ENCODE results near the gene PRIMPOL.

Gene PRIMPOL

GRCh38 chr4:184671101-184671500 is 21.6 kb downstream of the PRIMPOL start:
- Histone ChIP-seq H4K20me1 (ENCODE audit: control insufficient read depth, insufficient read depth, low read depth, low read length) (no peaks in the 10 kb centered on the region), H3F3A (ENCODE audit: control insufficient read depth, insufficient read depth) (no peaks in the 10 kb centered on the region), H3K4me1 (ENCODE audit: control insufficient read depth, low read length) (peaks cover 8% of the 10 kb centered on the region), H3K4me2 (ENCODE audit: low read length) (no peak overlapping the region), H3K27me3 (ENCODE audit: control insufficient read depth, low read length) (no peaks in the 10 kb centered on the region), H3K36me3 (ENCODE audit: control insufficient read depth, low read length) (peaks cover 44% of the 10 kb centered on the region), H3K4me3 (ENCODE audit: low read length) (no peak overlapping the region), H3K27ac (ENCODE audit: low read depth, low read length) (no peak overlapping the region), H3K9me3 (ENCODE audit: control insufficient read depth, insufficient read depth, low read length) (no peaks in the 10 kb centered on the region), H3K9me2 (replicated peaks; ENCODE audit: control insufficient read depth, low read length) (no peaks in the 10 kb centered on the region), H3K79me2 (ENCODE audit: control insufficient read depth, low read length) (no peaks in the 10 kb centered on the region)
- TF ChIP-seq CTCF (IDR thresholded peaks at IDR 0.05; ENCODE audit: low read depth, low read length, poor library complexity, severe bottlenecking) (no peak), EZH2phosphoT487 (IDR thresholded peaks at IDR 0.05; ENCODE audit: borderline replicate concordance, low read length) (no peak)

- Histone ChIP-seq H3K9me3 (ENCODE audit: control insufficient read depth, insufficient read depth, low read length) (no peaks in the 10 kb centered on the region), H4K20me1 (ENCODE audit: control insufficient read depth, insufficient read depth, low read depth, low read length) (no peaks in the 10 kb centered on the region), H3K27ac (ENCODE audit: low read depth, low read length) (no peak overlapping the region), H3K27me3 (ENCODE audit: control insufficient read depth, low read length) (no peaks in the 10 kb centered on the region), H3K4me3 (ENCODE audit: low read length) (no peak overlapping the region), H3K4me1 (ENCODE audit: control insufficient read depth, low read length) (peaks cover 8% of the 10 kb centered on the region), H3K79me2 (ENCODE audit: control insufficient read depth, low read length) (no peaks in the 10 kb centered on the region), H3K4me2 (ENCODE audit: low read length) (no peak overlapping the region), H3K36me3 (ENCODE audit: control insufficient read depth, low read length) (peaks cover 32% of the 10 kb centered on the region), H3F3A (ENCODE audit: control insufficient read depth, insufficient read depth) (0 out of 2 replicates have a peak, but pooled peaks cover 2% of the 10 kb centered on the region), H3K9me2 (replicated peaks; ENCODE audit: control insufficient read depth, low read length) (no peaks in the 10 kb centered on the region)
- TF ChIP-seq EZH2phosphoT487 (IDR thresholded peaks at IDR 0.05; ENCODE audit: borderline replicate concordance, low read length) (no peak), CTCF (IDR thresholded peaks at IDR 0.05; ENCODE audit: low read depth, low read length, poor library complexity, severe bottlenecking) (no peak)
Measured at GRCh38 chr4:184672741-184673140, 23.2 kb downstream of the PRIMPOL start.

GRCh38 chr4:184674011-184674410 is 24.5 kb downstream of the PRIMPOL start:
- Histone ChIP-seq H3K4me2 (ENCODE audit: low read length) (no peak overlapping the region), H4K20me1 (ENCODE audit: control insufficient read depth, insufficient read depth, low read depth, low read length) (no peaks in the 10 kb centered on the region), H3K9me2 (replicated peaks; ENCODE audit: control insufficient read depth, low read length) (no peaks in the 10 kb centered on the region), H3F3A (ENCODE audit: control insufficient read depth, insufficient read depth) (0 out of 2 replicates have a peak, but pooled peaks cover 2% of the 10 kb centered on the region), H3K4me3 (ENCODE audit: low read length) (no peak overlapping the region), H3K79me2 (ENCODE audit: control insufficient read depth, low read length) (no peaks in the 10 kb centered on the region), H3K4me1 (ENCODE audit: control insufficient read depth, low read length) (no peaks in the 10 kb centered on the region), H3K27ac (ENCODE audit: low read depth, low read length) (no peak overlapping the region), H3K36me3 (ENCODE audit: control insufficient read depth, low read length) (peaks cover 22% of the 10 kb centered on the region), H3K27me3 (ENCODE audit: control insufficient read depth, low read length) (no peaks in the 10 kb centered on the region), H3K9me3 (ENCODE audit: control insufficient read depth, insufficient read depth, low read length) (no peaks in the 10 kb centered on the region)
- TF ChIP-seq CTCF (IDR thresholded peaks at IDR 0.05; ENCODE audit: low read depth, low read length, poor library complexity, severe bottlenecking): no peak
- TF ChIP-seq EZH2phosphoT487 (IDR thresholded peaks at IDR 0.05; ENCODE audit: borderline replicate concordance, low read length): no peak

All from DOHH2 (cell line).